Stimulated activated CD4-positive, alpha-beta T cell treated with anti-CD3 and anti-CD28 coated beads, Interleukin-1b, Interleukin-23, amount 100 ng/mL, for 4 hours (primary cell): ENCODE measurements around the gene NDOR1.

ENCODE experiments used
- DNase-seq, 2 donors: peaks; one replicate each; pipeline ENCODE4 v3.0.0-alpha.2; 2020; ENCODE audit warnings: low read depth in 2 of 2

NDOR1 gene

DNA sequence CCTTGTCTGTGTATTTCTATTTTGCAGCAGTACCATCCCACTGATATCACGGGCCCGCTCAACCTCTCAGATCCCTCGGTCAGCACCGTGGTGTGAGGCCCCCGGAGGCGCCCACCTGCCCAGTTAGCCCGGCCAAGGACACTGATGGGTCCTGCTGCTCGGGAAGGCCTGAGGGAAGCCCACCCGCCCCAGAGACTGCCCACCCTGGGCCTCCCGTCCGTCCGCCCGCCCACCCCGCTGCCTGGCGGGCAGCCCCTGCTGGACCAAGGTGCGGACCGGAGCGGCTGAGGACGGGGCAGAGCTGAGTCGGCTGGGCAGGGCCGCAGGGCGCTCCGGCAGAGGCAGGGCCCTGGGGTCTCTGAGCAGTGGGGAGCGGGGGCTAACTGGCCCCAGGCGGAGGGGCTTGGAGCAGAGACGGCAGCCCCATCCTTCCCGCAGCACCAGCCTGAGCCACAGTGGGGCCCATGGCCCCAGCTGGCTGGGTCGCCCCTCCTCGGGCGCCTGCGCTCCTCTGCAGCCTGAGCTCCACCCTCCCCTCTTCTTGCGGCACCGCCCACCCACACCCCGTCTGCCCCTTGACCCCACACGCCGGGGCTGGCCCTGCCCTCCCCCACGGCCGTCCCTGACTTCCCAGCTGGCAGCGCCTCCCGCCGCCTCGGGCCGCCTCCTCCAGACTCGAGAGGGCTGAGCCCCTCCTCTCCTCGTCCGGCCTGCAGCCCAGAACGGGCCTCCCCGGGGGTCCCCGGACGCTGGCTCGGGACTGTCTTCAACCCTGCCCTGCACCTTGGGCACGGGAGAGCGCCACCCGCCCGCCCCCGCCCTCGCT lies 37.5 kb upstream of the NDOR1 start:
- DNase-seq = no peak

DNA sequence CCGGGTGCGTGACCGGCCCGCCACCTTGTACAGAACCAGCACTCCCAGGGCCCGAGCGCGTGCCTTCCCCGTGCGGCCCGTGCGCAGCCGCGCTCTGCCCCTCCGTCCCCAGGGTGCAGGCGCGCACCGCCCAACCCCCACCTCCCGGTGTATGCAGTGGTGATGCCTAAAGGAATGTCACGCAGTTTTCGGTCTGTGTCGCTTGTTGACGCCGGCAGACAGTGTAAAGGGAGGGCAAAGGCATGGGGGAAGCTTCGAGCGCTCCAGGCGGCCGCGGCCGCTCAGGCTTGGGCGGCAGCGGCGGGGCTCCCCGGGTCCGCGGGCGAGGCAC lies 37.0 kb upstream of the NDOR1 start:
- DNase-seq = no peak

DNA sequence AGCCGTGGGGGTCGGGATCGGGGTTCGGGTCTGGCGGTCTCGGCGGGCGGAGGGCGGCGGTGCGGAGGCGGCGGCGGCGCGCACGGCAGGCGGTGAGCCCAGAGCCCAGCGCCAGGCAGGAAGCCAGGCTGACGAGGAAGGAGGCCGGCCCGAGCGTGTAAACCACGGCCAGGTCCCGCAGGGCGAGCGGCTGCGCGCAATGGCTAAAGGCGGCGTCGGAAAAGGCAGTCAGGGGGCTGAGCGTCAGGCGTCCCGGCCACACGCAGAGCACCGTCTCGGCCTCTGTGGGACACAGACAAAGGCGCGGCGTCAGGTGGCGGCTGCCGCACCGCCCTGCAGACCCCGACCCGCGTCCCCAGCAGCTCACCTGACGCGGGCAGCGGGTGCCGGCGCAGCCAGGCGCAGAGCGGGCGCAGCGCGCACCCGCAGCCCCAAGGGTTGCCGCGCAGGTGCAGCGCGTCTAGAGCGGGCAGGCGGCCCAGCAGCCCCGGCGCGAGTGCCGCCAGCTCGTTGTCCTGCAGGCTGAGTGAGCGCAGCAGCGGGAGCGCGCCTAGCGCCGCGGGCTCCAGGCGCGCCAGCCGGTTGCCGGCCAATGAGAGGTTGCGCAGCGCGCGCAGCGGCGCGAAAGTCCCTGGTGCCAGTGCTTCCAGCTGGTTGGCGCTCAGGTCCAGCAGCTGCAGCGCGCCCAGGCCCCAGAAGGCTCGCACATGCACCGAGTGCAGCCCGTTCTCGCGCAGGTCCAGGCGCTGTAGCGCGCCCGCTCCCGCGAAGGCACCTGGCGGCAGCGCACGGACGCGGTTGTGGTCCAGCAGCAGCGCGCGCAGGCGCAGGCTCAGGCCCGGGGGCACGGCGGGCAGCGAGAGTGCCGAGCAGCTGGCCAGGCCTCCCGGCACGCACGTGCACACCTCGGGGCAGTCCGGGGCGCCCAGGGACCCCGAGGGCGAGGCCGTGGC lies 36.3 kb upstream of the NDOR1 start:
- DNase-seq = no peak

DNA sequence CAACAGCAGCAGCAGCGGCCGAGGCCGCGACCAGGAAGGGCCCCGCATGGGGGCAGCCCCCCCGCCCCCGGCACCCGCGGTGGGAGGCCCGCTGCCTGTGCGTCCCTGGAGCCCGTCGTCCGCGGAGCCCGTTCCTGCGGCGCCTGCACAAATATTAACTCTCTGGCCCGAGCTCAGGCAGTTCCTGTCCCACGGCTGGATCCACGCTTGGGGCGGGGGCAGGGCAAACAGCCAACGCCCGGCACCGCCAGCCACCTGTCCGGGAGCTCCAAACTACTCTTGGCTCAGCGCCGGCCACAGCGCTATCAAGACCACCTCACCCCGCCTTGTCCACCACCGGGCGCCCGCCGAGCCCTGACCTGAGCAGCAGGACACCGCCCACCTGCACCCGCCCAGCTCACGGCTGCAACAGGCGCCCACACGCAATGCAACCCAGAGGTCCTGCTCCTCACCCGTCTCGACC lies 35.6 kb upstream of the NDOR1 start, which contains the start of gene LRRC26:
Gene LRRC26, minus strand, starts transcription at position 156 of the 463 bp plus-strand sequence. Its CDS starts 108 bp downstream, at position 48.
- DNase-seq = no peak

DNA sequence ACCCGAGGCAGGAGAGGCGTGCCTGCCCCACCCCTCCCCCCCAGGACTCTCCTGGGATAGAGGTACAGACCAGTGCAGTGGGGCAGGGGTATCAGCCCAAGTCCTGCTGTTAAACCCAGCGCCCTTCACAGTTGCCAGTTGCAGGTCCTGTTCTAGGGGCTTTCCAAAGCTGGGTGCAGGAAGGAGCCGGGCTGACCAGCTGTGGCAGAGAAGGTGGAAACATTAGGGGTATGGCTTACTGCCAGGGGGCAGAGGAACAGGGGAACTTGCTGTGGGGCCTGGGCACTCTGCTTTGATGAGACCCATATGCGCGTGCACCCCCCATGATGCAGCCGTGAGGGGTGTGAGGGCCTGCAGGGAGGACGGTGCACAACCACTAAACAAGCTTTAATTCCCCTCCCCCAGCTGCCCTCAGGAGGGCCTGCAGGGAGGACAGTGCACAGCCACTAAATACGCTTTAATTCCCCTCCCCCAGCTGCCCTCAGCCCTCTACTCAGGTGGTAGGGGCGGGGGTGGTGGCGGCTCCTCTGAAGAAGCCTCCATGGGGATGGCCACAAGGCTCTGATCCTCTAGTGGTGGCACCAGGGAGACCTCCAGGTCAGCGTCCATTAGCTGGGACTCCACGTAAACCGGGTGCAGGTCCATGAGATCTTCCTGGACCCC lies 34.9 kb upstream of the NDOR1 start:
- no peak for DNase-seq

DNA sequence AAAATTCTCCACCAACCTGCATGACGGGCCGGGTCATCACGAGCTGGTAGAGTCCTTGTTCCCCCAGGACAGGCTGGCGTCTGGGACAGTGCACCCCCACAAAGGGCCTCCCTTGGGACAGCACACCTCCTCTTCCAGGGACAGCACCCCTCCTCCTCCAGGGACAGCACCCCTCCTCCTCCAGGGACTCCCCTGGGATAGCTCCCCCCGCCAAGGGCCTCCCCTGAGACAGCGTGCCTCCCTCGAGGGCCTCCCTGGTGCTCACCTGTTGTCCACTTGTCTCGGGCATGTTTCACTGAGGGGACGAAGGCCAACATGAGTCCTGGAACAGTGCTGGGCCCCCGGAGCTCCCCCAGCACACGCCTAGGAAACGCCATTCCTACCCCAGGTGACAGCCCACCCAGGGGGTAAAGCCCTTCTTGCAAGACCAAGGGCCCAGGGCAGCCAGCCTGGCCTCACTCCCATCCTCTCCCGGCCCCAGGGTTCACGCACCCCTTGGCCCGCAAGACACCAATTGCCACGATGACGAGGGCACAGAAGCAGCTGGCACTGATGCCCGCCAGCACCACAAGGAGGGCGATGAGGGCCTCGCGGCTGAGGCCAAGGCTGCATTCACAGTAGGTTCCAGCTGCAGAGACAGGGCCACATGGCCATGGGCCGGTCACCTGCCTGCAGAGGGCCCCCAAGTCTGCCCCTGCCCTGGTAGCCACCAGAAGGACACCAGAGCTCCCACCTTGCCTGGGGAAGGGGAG lies 34.2 kb upstream of the NDOR1 start:
- DNase-seq = no peak

DNA sequence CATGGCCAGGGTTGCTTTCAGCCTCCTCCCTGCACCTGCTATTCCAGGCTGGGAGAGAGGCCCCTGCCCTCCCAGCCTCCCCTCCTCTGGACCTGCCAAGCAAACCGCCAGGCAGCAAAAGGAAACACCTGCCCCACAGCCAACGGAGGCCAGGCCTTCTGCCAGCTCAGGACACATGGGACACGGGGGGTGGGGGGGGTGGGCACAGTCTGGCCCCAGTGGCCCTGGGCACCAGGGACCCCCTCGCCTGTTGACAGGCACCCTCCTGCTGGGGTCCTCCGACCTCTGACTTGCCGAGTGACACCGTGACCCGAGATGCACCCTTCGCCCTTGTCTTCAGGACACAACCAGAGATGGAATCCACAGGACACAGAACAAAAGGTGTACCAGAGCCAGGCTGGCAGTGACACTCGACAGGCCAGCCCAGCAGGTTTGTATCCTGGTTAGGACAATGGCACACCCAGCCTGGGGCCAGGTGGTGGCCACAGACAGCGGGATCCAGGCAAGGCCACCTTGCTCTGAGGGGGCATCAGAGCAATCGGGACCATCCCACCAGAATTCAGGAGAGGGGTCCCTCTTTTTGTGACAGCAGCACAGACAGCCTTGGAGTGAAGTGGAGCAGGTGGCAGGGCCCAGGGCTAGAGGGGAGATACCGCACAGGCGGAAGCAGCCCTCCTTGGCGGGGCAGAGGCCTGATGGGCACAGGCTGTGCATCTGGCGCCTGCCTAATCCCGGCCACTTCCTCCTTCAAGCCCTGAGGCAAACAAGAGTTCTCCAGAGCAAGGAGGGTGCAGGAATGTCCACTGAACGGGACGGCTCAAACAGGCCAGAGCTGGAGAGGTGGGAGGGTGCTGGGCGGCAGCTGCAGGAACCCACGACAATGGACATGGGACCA lies 32.4 kb upstream of the NDOR1 start:
- no peak for DNase-seq

DNA sequence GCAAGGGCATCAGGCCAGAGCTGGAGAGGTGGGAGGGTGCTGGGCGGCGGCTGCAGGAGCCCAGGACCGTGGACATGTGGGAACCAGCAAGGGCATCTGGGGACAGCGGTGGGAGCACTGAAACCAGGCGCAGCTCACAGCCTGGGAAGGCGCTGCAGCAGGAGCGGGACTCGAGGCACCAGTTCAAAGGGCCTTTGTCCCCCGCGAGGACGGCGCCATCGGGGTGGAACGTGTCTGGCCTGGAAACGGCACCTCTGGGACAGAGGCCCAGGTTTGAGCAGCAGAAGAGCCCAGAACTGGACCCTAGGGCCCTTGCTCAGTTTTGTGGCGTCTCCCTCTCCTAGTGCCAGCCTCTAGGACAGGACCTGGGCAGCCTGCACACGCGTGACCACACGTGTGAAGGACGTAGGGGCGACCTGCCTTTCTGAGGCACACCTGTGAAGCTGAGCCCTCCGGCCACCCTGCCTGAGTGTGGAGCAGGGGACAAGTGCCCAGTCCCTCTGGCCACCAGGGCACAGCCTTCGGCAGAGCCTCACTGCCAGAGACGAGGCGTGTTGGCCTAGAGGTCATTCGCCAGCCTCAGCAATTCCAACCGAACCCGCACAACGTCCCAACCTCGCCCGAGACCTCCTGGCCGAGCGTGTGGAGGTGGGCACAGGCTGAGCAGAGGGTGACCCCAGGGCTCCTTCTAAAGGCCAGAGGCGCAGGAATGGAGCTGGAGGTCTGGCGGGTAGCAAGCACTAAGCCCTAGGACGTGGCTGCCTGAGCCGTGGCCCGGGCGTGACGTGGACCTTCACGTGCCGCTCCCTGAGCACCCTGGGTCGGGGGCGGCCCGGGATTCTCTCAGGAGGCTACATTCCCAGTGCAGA lies 31.5 kb upstream of the NDOR1 start:
- DNase-seq = no peak

DNA sequence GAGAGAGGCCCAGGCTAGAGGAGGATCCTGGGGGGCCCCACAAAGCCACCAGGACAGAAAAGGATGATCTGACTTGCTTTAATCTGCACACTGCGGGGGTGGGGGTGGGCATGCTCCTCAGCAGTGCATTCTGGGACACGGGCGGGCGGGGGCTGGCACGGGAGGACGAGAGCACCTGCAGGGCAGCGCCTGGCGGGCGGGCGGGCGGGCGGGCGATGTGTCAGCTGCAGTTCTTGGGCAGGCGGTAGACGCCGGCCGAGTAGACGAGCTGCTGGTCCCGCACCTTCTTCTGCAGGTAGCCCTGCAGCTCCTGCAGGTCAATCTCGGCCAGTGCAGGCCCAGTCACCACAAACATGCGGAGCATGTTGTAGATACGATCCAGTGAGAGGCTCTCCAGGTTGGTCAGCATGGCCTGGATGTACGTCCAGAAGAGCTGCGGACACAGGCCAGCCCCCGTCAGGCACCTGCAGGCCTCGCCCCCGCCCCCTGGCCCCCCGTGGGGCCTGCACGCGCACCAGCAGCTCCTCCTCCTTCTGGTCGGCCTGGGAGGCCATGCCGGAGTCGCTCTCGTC lies 30.7 kb upstream of the NDOR1 start:
- DNase-seq = no peak

DNA sequence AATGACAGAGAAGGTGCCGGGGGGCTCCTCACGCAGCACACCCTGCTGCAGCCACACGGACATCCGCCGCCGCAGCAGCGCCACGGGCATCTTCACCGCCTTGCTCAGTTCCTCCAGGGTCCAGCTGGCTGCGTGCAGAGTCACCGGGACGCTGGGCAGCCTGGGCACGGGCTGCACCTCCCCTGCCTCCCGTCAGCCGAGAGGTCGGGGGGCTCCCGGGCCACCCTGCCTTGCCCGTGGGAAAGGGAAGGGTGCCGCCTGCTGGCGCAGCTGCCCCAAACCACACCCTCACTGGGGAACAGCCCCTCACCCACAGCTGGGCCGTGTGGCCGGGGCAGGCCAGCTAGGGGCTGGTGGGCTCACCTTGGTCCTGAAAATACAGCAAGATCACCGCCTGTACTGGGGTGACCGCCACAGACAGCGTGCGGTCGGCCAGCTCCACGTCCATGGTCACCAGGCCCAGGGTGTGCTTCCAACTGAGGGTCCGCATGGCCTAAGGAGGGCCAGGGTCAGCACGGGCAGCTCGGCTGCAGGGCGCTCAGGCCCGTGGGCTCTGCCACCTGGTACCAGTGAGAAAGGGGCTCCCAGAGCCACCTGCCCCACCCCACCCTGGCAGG lies 30.0 kb upstream of the NDOR1 start:
- no peak for DNase-seq

DNA sequence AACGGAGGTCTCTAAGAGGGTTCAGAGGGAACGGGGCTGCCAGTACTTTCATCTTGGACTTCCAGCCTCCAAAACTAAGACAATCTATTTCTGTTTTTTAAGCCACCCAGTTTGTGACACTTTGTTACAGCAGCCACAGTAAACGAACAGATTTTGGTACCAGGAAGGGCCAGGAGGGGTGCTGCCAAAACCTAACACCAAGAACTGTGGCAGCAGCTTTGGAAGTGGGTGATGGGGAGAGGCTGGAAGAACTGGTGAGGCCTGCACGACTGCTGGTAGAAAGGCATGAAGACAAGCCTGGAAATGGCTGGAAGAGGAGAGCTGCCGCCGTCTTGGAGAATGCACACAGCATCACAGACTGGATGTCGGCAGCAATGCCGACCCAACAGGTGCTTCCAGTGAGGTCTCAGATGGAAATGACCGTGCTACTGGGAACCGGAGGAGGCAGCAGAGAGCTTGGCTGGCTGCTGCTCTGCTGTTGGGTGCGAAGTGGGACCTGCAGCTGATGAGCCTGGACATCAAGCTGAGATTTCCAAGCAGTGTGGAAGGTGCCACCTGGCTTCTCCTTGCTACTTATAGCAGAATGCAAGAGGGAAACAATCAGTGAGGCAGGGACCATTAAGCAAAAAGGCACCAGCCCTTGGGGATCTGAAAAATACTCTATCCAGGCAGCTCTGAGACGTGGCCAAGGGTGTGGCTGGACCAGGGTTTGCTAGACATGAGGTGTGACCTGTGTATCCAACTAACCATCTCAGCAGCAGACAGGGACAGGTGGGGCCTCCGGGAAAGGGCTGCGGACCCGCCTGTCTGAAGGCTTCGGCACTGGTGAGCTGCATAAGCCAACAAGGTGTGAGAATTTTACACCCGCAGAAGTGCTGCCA lies 29.0 kb upstream of the NDOR1 start:
- no peak for DNase-seq

DNA sequence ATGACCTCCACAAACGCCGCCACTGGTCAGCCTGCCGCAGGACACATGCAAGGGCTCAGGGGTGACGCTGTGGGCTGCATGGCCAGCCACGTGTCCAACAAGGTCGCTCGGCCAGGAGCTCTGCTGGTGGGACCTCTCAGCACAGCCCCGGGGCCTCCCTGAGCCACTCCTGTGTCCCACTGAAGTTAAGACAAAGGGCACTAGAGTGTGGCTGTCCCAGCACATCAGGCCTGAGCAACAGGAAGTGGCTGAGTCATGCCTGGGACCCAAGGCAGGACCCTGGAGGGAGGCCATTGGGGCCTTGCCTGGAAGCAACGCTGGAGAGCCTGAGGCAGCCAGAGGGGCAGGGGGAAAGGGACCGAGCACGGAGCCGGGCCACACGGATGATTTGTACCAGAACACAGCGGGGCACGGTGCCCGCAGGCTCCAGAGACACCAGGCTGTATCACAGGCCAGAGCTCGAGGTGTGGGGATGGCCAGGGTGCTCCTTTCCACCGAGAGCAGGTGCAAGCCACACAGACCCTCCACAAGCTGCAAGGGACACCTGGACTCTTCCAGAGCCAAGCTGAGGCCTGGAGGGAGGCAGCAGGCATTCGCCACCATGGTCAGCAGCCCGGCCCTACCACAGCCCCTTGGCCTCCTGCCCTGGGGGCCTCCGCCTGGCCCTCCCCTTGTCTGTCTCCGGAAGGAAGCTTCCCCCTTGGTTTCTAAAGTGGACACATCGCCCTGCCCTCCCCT lies 27.1 kb upstream of the NDOR1 start:
- DNase-seq = no peak

DNA sequence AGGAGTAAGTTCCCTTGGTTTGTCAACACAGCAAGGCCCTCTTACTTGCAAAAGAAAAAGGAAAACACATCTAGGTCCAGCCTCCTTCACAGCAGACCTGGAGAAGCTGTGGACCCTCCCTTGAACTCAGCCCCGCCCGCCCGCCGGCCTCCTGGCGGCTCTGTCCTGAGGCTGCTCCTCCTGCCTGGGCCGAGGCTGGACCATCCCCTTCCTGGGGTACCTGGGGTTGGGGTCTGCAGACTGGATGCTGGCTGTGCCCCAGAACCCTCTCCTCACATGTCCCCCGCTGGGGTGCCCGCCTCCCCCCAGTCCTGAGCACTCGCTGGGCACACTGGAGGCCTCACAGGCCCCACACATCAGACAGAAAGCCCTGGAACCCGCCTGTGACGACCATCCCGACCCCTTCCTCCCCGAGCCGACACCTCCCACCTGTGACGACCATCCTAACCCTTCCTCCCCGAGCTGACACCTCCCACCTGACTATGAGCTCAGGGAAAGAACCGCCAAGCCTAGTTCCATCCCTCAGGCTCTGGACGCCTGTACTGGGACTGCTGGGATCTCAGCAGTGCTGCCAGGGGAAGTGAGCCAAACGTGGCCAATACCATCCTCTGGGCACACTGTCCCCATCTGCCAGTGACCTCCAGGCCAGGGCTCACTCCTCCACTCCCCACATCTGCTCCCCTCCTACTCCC lies 26.4 kb upstream of the NDOR1 start:
- DNase-seq = no peak

DNA sequence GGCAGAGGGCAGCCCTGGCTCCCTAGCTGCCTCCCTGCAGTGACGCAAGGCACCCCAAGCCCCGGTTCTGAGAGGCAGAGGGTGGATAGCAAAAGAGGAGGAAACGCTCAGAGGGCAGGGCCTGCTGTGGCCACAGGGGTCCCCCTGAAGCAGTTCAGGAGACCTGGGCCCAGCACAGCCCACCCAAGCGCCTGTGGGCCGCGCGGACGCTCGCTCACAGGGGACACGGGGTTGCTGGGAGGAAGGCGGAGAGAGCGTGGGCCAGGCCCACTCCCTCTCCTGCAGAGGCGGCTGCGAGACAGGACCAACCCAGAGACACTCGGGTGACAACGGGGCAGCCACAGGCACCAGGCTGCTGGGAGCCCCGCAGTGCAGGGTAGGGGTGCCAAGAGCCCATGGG lies 25.7 kb upstream of the NDOR1 start:
- DNase-seq = no peak

DNA sequence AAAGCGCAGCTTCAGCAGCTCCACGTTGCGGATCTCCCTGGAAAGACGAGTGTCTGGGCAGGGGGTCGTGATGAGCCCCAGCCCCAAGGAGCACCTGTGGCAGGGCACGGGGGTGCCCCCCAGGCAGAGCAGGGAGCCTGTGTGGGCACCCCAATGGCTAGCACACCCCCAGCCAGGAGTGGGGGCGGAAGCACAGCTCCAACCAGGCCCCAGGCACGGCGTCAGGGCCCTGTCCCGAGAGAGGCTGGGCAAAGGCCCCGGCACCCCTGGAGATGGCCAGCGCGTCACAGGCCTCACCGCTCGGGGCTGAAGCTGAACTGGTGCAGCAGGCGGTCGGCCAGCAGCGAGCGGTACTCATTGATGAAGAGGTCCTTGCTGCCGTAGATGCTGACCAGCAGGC lies 25.0 kb upstream of the NDOR1 start:
- DNase-seq = no peak

DNA sequence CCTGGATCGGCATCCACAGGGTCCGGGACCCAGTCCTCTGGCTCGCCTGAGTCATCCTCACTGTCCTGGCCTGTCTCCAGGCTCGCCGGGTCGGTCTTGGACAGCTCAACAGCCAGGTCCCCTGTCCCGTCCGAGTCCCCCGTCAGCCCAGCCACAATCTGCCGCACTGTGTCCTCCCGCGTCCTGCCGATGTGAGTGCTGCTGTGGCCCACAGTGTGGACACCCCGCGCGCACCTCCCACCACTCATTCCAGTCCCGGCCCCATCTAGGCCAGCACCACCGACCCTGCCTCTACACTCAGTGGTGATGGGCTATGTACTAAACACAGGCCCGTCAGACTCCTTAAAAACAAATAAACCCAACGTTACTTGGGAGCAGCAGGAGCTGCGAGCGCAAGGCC lies 23.8 kb upstream of the NDOR1 start:
- DNase-seq = no peak
